HG02943 (cell line): ENCODE measurements around the gene DNMT1.
"Not testable (repeated sequence)": the region's sequence is repeated elsewhere in the genome, so short reads cannot be mapped to it uniquely, and the experiment has no call there.

Experiments used
- ATAC-seq: cut with Tn5 transposase; IDR thresholded peaks from one replicate; pipeline ENCODE4 v1.9.1; 2021; ENCODE audit warnings: mild to moderate bottlenecking, low read depth, moderate library complexity; ENCODE audit not compliant: unreplicated experiment

DNMT1 gene

GRCh38 chr19:10194500-10195198 is at the start of gene DNMT1:
Gene DNMT1 (minus strand): TSS chr19:10194953. CDS start chr19:10194899, 54 bp downstream.
- peak; percentile 79 for ATAC-seq

- ATAC-seq: no peak
Measured at GRCh38 chr19:10243606-10244005, 48.9 kb upstream of the DNMT1 start.

GRCh38 chr19:10241826-10242449 is 47.2 kb upstream of the DNMT1 start:
- ATAC-seq: not testable (repeated sequence)

- no peak for ATAC-seq
Measured at GRCh38 chr19:10238172-10238783, 43.5 kb upstream of the DNMT1 start.

- no peak for ATAC-seq
Measured at GRCh38 chr19:10237702-10238101, 42.9 kb upstream of the DNMT1 start.

- not testable (repeated sequence) for ATAC-seq
Measured at GRCh38 chr19:10235409-10235808, 40.7 kb upstream of the DNMT1 start.

GRCh38 chr19:10235003-10235402 is 40.2 kb upstream of the DNMT1 start:
- ATAC-seq: no peak

- no peak for ATAC-seq
Measured at GRCh38 chr19:10233946-10234345, 39.2 kb upstream of the DNMT1 start.

- no peak for ATAC-seq
Measured at GRCh38 chr19:10231612-10232228, 37.0 kb upstream of the DNMT1 start.

- ATAC-seq: no peak
Measured at GRCh38 chr19:10230861-10231611, 36.3 kb upstream of the DNMT1 start, which contains the start of gene S1PR2. Gene S1PR2 (minus strand): TSS chr19:10231331. CDS start chr19:10224905, 6,426 bp downstream.

GRCh38 chr19:10230173-10230860 is 35.6 kb upstream of the DNMT1 start:
- no peak for ATAC-seq

- no peak for ATAC-seq
Measured at GRCh38 chr19:10228920-10229319, 34.2 kb upstream of the DNMT1 start.

- ATAC-seq: no peak
Measured at GRCh38 chr19:10228393-10228792, 33.6 kb upstream of the DNMT1 start.

- no peak for ATAC-seq
Measured at GRCh38 chr19:10227026-10227971, 32.5 kb upstream of the DNMT1 start.

- no peak for ATAC-seq
Measured at GRCh38 chr19:10226376-10227025, 31.7 kb upstream of the DNMT1 start.

GRCh38 chr19:10226021-10226375 is 31.2 kb upstream of the DNMT1 start:
- no peak for ATAC-seq

- ATAC-seq: no peak
Measured at GRCh38 chr19:10224337-10224736, 29.6 kb upstream of the DNMT1 start.

- ATAC-seq: no peak
Measured at GRCh38 chr19:10223488-10224213, 28.9 kb upstream of the DNMT1 start.
